Measurements from ENCODE around the gene TAS2R16. TPM values are rescaled to one million over a fixed set of nuclear protein-coding genes. Genes with fewer than 3 reads are reported as not detected.

The TAS2R16 gene
- total RNA-seq, 1 experiment from 2014 or later = not detected

DNA sequence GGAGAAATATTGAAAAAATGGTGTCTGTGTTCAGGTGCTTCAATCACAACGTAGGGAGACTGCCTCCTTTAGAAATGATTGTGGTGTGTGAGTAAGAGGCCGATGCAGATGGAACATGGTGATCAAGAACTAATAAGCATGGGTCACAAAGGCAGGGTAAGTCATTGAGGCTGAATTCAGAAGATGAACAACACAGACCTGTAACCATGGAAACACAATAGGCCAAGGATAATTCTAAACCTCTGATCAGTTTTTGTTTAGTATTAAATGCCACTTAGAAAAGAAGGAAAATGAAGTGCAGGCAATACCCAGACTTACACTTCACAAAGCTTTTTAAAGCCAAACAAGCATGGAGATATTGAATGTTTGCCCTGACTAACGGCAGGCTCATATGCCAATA lies 32.8 kb upstream of the TAS2R16 start:
- H4K5ac ChIP-seq (ENCODE audit: insufficient read length, low read depth, low read length) = no peak overlapping the region
- no peak overlapping the region for H2BK12ac ChIP-seq (ENCODE audit: insufficient read length, low read depth, low read length)
- H4K91ac ChIP-seq (ENCODE audit: insufficient read length, low read depth, low read length) = no peak overlapping the region
- no peak overlapping the region for H3K27ac Mint-ChIP-seq
- H3K79me1 ChIP-seq (ENCODE audit: insufficient read depth, low read depth, low read length, poor library complexity, severe bottlenecking) = no peaks in the 10 kb centered on the region
- no peak overlapping the region for H3K14ac ChIP-seq (ENCODE audit: insufficient read depth, low read length)
- H3K56ac ChIP-seq (ENCODE audit: insufficient read length, low read depth, low read length) = no peak overlapping the region
- H3K36me3 Mint-ChIP-seq (ENCODE audit: insufficient read depth in 1 of 3, low read depth in 3 of 3) = peaks cover 0 to 7% (median 0%) of the 10 kb centered on the region in 3 experiments; a peak in 2 of 7 replicates
- no peaks in the 10 kb centered on the region for H3K4me1 ChIP-seq (ENCODE audit: insufficient read depth, low read length)
- DNase-seq = no peak
- no peak overlapping the region for H3K4ac ChIP-seq (ENCODE audit: low read depth, low read length)
- H3K9ac ChIP-seq (ENCODE audit: extremely low read depth, insufficient read length, low read length) = no peak overlapping the region
- H3T11ph ChIP-seq (ENCODE audit: low read length) = no peak overlapping the region
- no peak overlapping the region for H3K4me2 ChIP-seq (ENCODE audit: insufficient read depth, insufficient read length, low read length)
- no CpG with 5 or more reads among the region's 3 CpGs for WGBS (ENCODE audit: extremely low coverage, insufficient read length, low lambda C conversion rate)
- no peaks in the 10 kb centered on the region for H4K20me1 ChIP-seq (ENCODE audit: control insufficient read depth, insufficient read depth, insufficient read length)
- H3K27me3 ChIP-seq (ENCODE audit: insufficient read depth, low read length) = no peaks in the 10 kb centered on the region
- no peak overlapping the region for H2BK5ac ChIP-seq (ENCODE audit: insufficient read length, low read length)
- no peak for TF ChIP-seq CTCF (conservative IDR thresholded peaks at IDR 0.05)
- peaks cover under 1 to 2% of the 10 kb centered on the region in 2 experiments; a peak in 3 of 5 replicates for H3K9me3 Mint-ChIP-seq
- H3K79me2 ChIP-seq (ENCODE audit: insufficient read depth, low read length) = no peaks in the 10 kb centered on the region
- no peak overlapping the region for H3K27ac ChIP-seq (ENCODE audit: insufficient read length, low read depth, low read length)
- no peaks in the 10 kb centered on the region for H3K9me3 ChIP-seq (ENCODE audit: control insufficient read depth, low read depth, low read length)
- no peak overlapping the region for H3K18ac ChIP-seq (ENCODE audit: insufficient read length, low read depth, low read length)
- H3K27me3 Mint-ChIP-seq (ENCODE audit: low read depth) = no peaks in the 10 kb centered on the region
- H4K8ac ChIP-seq (replicated peaks; ENCODE audit: insufficient read length, low read depth, low read length) = no peak overlapping the region
- H2BK20ac ChIP-seq (ENCODE audit: low read depth, low read length, poor library complexity, severe bottlenecking) = no peak overlapping the region
- H3K4me3 Mint-ChIP-seq = no peak overlapping the region
- H2BK15ac ChIP-seq (ENCODE audit: low read depth, low read length) = no peak overlapping the region
- H3K23ac ChIP-seq (ENCODE audit: insufficient read length, low read depth, low read length) = no peak overlapping the region
- H3K23me2 ChIP-seq (ENCODE audit: insufficient read length, low read depth, low read length, poor library complexity, severe bottlenecking) = no peaks in the 10 kb centered on the region
- H3K4me1 Mint-ChIP-seq = no peaks in the 10 kb centered on the region
- no peak overlapping the region for H2AFZ ChIP-seq (ENCODE audit: low read length)
- no peak overlapping the region for H2AK5ac ChIP-seq (ENCODE audit: insufficient read length, low read length)
- H2BK120ac ChIP-seq (ENCODE audit: low read depth, low read length, poor library complexity, severe bottlenecking) = no peak overlapping the region
